GM18868 (cell line): ENCODE measurements around the gene MED15.
"Not testable (repeated sequence)": the region's sequence is repeated elsewhere in the genome, so short reads cannot be mapped to it uniquely, and the experiment has no call there.

Experiments used
- ATAC-seq: cut with Tn5 transposase; IDR thresholded peaks from one replicate; pipeline ENCODE4 v1.9.1; 2021; ENCODE audit warnings: mild to moderate bottlenecking, moderate library complexity; ENCODE audit not compliant: unreplicated experiment

The MED15 gene

GRCh38 chr22:20581503-20582170 lies 74.2 kb downstream of the MED15 start:
- no peak for ATAC-seq

GRCh38 chr22:20582171-20582511 lies 74.7 kb downstream of the MED15 start:
- no peak for ATAC-seq

- ATAC-seq = no peak
These were observed 75.3 kb downstream of the MED15 start for GRCh38 chr22:20582520-20583361.

- ATAC-seq = no peak
These were observed 76.1 kb downstream of the MED15 start for GRCh38 chr22:20583471-20583922.

- ATAC-seq = no peak
These were observed 76.8 kb downstream of the MED15 start for GRCh38 chr22:20584029-20584871.

- no peak for ATAC-seq
These were observed 77.6 kb downstream of the MED15 start for GRCh38 chr22:20584872-20585638.

- ATAC-seq = no peak
These were observed 78.4 kb downstream of the MED15 start for GRCh38 chr22:20585639-20586402.

- no peak for ATAC-seq
These were observed 79.0 kb downstream of the MED15 start for GRCh38 chr22:20586403-20586745.

GRCh38 chr22:20587206-20587958 lies 80.0 kb downstream of the MED15 start:
- ATAC-seq = no peak

GRCh38 chr22:20588092-20588842 lies 80.9 kb downstream of the MED15 start:
- no peak for ATAC-seq

GRCh38 chr22:20588843-20589581 lies 81.6 kb downstream of the MED15 start:
- ATAC-seq = no peak

GRCh38 chr22:20589614-20590476 lies 82.4 kb downstream of the MED15 start:
- ATAC-seq = no peak

GRCh38 chr22:20590477-20591294 lies 83.3 kb downstream of the MED15 start:
- ATAC-seq = no peak

- no peak for ATAC-seq
These were observed 83.9 kb downstream of the MED15 start for GRCh38 chr22:20591295-20591645.

GRCh38 chr22:20591660-20592310 lies 84.4 kb downstream of the MED15 start:
- no peak for ATAC-seq

GRCh38 chr22:20594038-20594437 lies 86.6 kb downstream of the MED15 start:
- ATAC-seq = not testable (repeated sequence)
